Small intestine (tissue), 7 donors: Measurements from ENCODE around the gene CALCB. TPM values are rescaled to one million over a fixed set of nuclear protein-coding genes. Genes with fewer than 3 reads are reported as not detected.
"Not testable (repeated sequence)": the region's sequence is repeated elsewhere in the genome, so short reads cannot be mapped to it uniquely, and the experiment has no call there.

Experiments
- DNase-seq, 2 donors: peaks; one replicate each; pipeline versions ENCODE4 v3.0.0 to v3.0.0-alpha.2; 2013
- FAIRE-seq: peaks from 2 replicates; lab custom pipeline; 2012; peaks lifted over from hg19 to GRCh38; lab: Jason Lieb, UNC
- H3K27ac ChIP-seq, 3 donors: one replicate each; pipeline ENCODE4 v1.5.1; 2013; ENCODE audit warnings: low read length in 2 of 3, mild to moderate bottlenecking in 2 of 3, control low read depth in 1 of 3, inconsistent platforms in 1 of 3, low read depth in 1 of 3, moderate library complexity in 1 of 3
- H3K27me3 ChIP-seq, 3 donors: one replicate each; pipeline ENCODE4 v1.6.1; 2013; ENCODE audit warnings: low read length in 3 of 3, inconsistent platforms in 1 of 3; ENCODE audit not compliant: control insufficient read depth in 3 of 3, insufficient read depth in 3 of 3
- H3K36me3 ChIP-seq, 3 donors: one replicate each; pipeline ENCODE4 v1.6.1; 2013; ENCODE audit warnings: low read length in 3 of 3, inconsistent platforms in 1 of 3, low read depth in 1 of 3, mild to moderate bottlenecking in 1 of 3, moderate library complexity in 1 of 3; ENCODE audit not compliant: control insufficient read depth in 3 of 3, insufficient read depth in 2 of 3
- H3K4me1 ChIP-seq, 3 donors: one replicate each; pipeline ENCODE4 v1.6.1; 2013; ENCODE audit warnings: low read length in 2 of 3, inconsistent platforms in 1 of 3, low read depth in 1 of 3, mild to moderate bottlenecking in 1 of 3, moderate library complexity in 1 of 3; ENCODE audit not compliant: control insufficient read depth in 3 of 3, insufficient read depth in 2 of 3
- H3K4me3 ChIP-seq, 3 donors: one replicate each; pipeline ENCODE4 v1.5.1; 2013; ENCODE audit warnings: low read length in 3 of 3, control low read depth in 1 of 3, inconsistent platforms in 1 of 3, low read depth in 1 of 3, mild to moderate bottlenecking in 1 of 3, moderate library complexity in 1 of 3
- H3K9me3 ChIP-seq, 2 donors: one replicate each; pipeline ENCODE4 v1.6.1; 2013; ENCODE audit warnings: low read depth in 1 of 2, low read length in 1 of 2; ENCODE audit not compliant: control insufficient read depth in 2 of 2, insufficient read depth in 1 of 2
- WGBS, 3 donors: extraction: QIAGEN DNeasy Blood & Tissue Kit; methylation state at CpG; one replicate each; pipeline ENCODE4 v1.1.7; 2013; 5-methylcytosine and 5-hydroxymethylcytosine counted together
- polyA plus RNA-seq, 4 donors: library from polyadenylated mRNA; stranded (reverse) in 3 of 4; unstranded in 1 of 4; fragments of 200-250 nt in 3 of 4; fragments of 120-200 nt in 1 of 4; gene quantifications; one replicate each; pipeline versions ENCODE4 v1.2.1 to v1.2.3, GENCODE V29; 2013
- donor health status: healthy with polysubstance abuse.
- donor health status: control.
- donor health status: control.
- donor health status: Bipolar disorder and iron deficiency.
- donor health status: healthy.

Gene CALCB
- polyA plus RNA-seq, 4 donors, result 0.09 to 4.4 TPM; not detected in 2

GRCh38 chr11:15045209-15045608 is 28.2 kb upstream of the CALCB start:
- FAIRE-seq (no peak), DNase-seq (no peak)
- Histone ChIP-seq H3K4me3 (no peak overlapping the region), H3K27ac (no peak overlapping the region), H3K36me3 (no peaks in the 10 kb centered on the region), H3K4me1 (no peaks in the 10 kb centered on the region), H3K27me3 (no peaks in the 10 kb centered on the region), H3K9me3 (peaks cover 0 to 2% of the 10 kb centered on the region in 2 donors)

- FAIRE-seq, result no peak
- no peaks in the 10 kb centered on the region for H3K27me3 ChIP-seq
- no peak for DNase-seq
- no peak overlapping the region for H3K27ac ChIP-seq
- no peak overlapping the region for H3K4me3 ChIP-seq
- H3K4me1 ChIP-seq, result no peaks in the 10 kb centered on the region
- WGBS, 3 donors, result 73 to 82% (median 74%) methylated on average over 2 of the region's 2 CpGs
- no peaks in the 10 kb centered on the region for H3K36me3 ChIP-seq
- H3K9me3 ChIP-seq, result peaks cover 0 to 2% of the 10 kb centered on the region in 2 donors
Observed at GRCh38 chr11:15045891-15046290, 27.5 kb upstream of the CALCB start.

- not testable (repeated sequence) for H3K9me3 ChIP-seq, H3K27me3 ChIP-seq, H3K4me3 ChIP-seq, FAIRE-seq, H3K36me3 ChIP-seq, DNase-seq, H3K4me1 ChIP-seq, H3K27ac ChIP-seq
- WGBS, 3 donors, result 86 to 93% (median 91%) methylated on average over 3 of the region's 3 CpGs
Observed at GRCh38 chr11:15046673-15047072, 26.7 kb upstream of the CALCB start.

GRCh38 chr11:15048616-15049015 is 24.8 kb upstream of the CALCB start:
- no peaks in the 10 kb centered on the region for H3K36me3 ChIP-seq
- no peak for FAIRE-seq
- no peak overlapping the region for H3K27ac ChIP-seq
- H3K4me3 ChIP-seq, result no peak overlapping the region
- no peak for DNase-seq
- peaks cover 0 to 2% of the 10 kb centered on the region in 2 donors for H3K9me3 ChIP-seq
- H3K4me1 ChIP-seq, result no peaks in the 10 kb centered on the region
- H3K27me3 ChIP-seq, result peaks cover 0 to 2% (median 0%) of the 10 kb centered on the region in 3 donors

- DNase-seq (no peak), FAIRE-seq (no peak)
- 73 to 83% (median 77%) methylated on average over 1 of the region's 1 CpG for WGBS, 3 donors
- H3K36me3 ChIP-seq, result no peaks in the 10 kb centered on the region
- peaks cover 0 to 2% of the 10 kb centered on the region in 2 donors for H3K9me3 ChIP-seq
- H3K27ac ChIP-seq, result no peak overlapping the region
- peaks cover 0 to 2% (median 0%) of the 10 kb centered on the region in 3 donors for H3K27me3 ChIP-seq
- H3K4me1 ChIP-seq, result no peaks in the 10 kb centered on the region
- no peak overlapping the region for H3K4me3 ChIP-seq
Observed at GRCh38 chr11:15053191-15053685, 20.2 kb upstream of the CALCB start.

- Histone ChIP-seq H3K9me3 (no peaks in the 10 kb centered on the region), H3K4me1 (no peaks in the 10 kb centered on the region), H3K36me3 (no peaks in the 10 kb centered on the region), H3K27ac (no peak overlapping the region), H3K4me3 (no peak overlapping the region), H3K27me3 (peaks cover 0 to 6% (median 0%) of the 10 kb centered on the region in 3 donors)
- 50 to 66% (median 52%) methylated on average over 3 of the region's 3 CpGs for WGBS, 3 donors
- DNase-seq (no peak), FAIRE-seq (no peak)
Observed at GRCh38 chr11:15055620-15056356, 17.6 kb upstream of the CALCB start.

GRCh38 chr11:15057329-15057728 is 16.1 kb upstream of the CALCB start:
- no peak for FAIRE-seq
- DNase-seq, result no peak
- WGBS, 3 donors, result 75 to 89% (median 87%) methylated on average over 1 of the region's 1 CpG
- H3K27me3 ChIP-seq, result peaks cover 0 to 6% (median 0%) of the 10 kb centered on the region in 3 donors
- no peaks in the 10 kb centered on the region for H3K36me3 ChIP-seq
- no peak overlapping the region for H3K4me3 ChIP-seq
- no peaks in the 10 kb centered on the region for H3K9me3 ChIP-seq
- H3K27ac ChIP-seq, result no peak overlapping the region
- no peaks in the 10 kb centered on the region for H3K4me1 ChIP-seq

- H3K27ac ChIP-seq, result no peak overlapping the region
- DNase-seq (no peak), FAIRE-seq (no peak)
- H3K4me1 ChIP-seq, result no peaks in the 10 kb centered on the region
- H3K27me3 ChIP-seq, result peaks cover 0 to 4% (median 0%) of the 10 kb centered on the region in 3 donors
- H3K9me3 ChIP-seq, result peaks cover 0 to 4% of the 10 kb centered on the region in 2 donors
- no peaks in the 10 kb centered on the region for H3K36me3 ChIP-seq
- no peak overlapping the region for H3K4me3 ChIP-seq
- WGBS, 3 donors, result 81 to 89% (median 88%) methylated on average over 2 of the region's 2 CpGs
Observed at GRCh38 chr11:15059132-15059915, 14.1 kb upstream of the CALCB start.
